Prostate gland (tissue), 2 donors: Measurements from ENCODE around the gene CCDC30.

Experiments used
- CTCF ChIP-seq, 4 experiments: fragments of 200-600 bp in 2 of 4; fragments of 450-650 bp in 2 of 4; sonication (generic) in 2 of 4; IDR thresholded peaks; 1 replicate in 3 of 4; 2 replicates in 1 of 4; pipeline ENCODE4 v1.5.1; 2016 to 2019; ENCODE audit warnings: antibody characterized with exemption in 4 of 4, mild to moderate bottlenecking in 2 of 4, moderate library complexity in 2 of 4
- POLR2A ChIP-seq: fragments of 450-650 bp; IDR thresholded peaks from one replicate; pipeline ENCODE4 v1.6.1; 2016; ENCODE audit warnings: antibody characterized with exemption, mild to moderate bottlenecking

GRCh38 chr1:42456754-42457089, 6.4 kb upstream of the CCDC30 start:
- no peak for TF ChIP-seq CTCF (IDR thresholded peaks at IDR 0.05)
- no peak for TF ChIP-seq POLR2A
